Right lobe of liver (tissue), 6 donors: Measurements from ENCODE around the gene HLA-DMB. TPM values are rescaled to one million over a fixed set of nuclear protein-coding genes. Genes with fewer than 3 reads are reported as not detected.
A peak's percentile ranks its signal among the peaks of the same experiment; 100 is the strongest.

Source experiments
- ATAC-seq, 4 donors: fragments of 200-7000 bp; cut with Tn5 transposase; one replicate each; pipeline ENCODE4 v1.9.1; 2020; ENCODE audit warnings: mild to moderate bottlenecking in 4 of 4, moderate library complexity in 4 of 4
- DNase-seq, 3 donors: peaks; one replicate each; pipeline ENCODE4 v3.0.0-alpha.2; 2020
- H3K27ac ChIP-seq, 3 donors: fragments of 200-600 bp; one replicate each; pipeline ENCODE4 v1.8.0; 2022
- H3K27me3 ChIP-seq, 2 donors: fragments of 200-600 bp; one replicate each; pipeline ENCODE4 v1.8.0; 2022
- H3K36me3 ChIP-seq, 4 donors: fragments of 200-600 bp; sonication (generic) in 1 of 4; one replicate each; pipeline versions ENCODE4 v1.5.1 to v1.8.0; 2017 to 2022; ENCODE audit warnings: control low read depth in 1 of 4
- H3K4me1 ChIP-seq, 4 donors: fragments of 200-600 bp; sonication (generic) in 1 of 4; one replicate each; pipeline versions ENCODE4 v1.5.1 to v1.8.0; 2017 to 2022; ENCODE audit warnings: control low read depth in 1 of 4
- H3K4me3 ChIP-seq, 3 donors: fragments of 200-600 bp; one replicate each; pipeline ENCODE4 v1.8.0; 2022
- H3K9me3 ChIP-seq, 4 donors: fragments of 200-600 bp; sonication (generic) in 1 of 4; one replicate each; pipeline versions ENCODE4 v1.5.1 to v1.8.0; 2017 to 2022; ENCODE audit warnings: control low read depth in 1 of 4
- CTCF ChIP-seq, 4 donors: fragments of 200-600 bp in 3 of 4; fragments of 450-650 bp in 1 of 4; IDR thresholded peaks; one replicate each; pipeline versions ENCODE4 v1.5.1 to v1.8.0; 2016 to 2022; ENCODE audit warnings: antibody characterized with exemption in 4 of 4, mild to moderate bottlenecking in 2 of 4
- POLR2A ChIP-seq: fragments of 450-650 bp; IDR thresholded peaks from one replicate; pipeline ENCODE4 v1.6.1; 2017; ENCODE audit warnings: antibody characterized with exemption, mild to moderate bottlenecking
- WGBS: methylation state at CpG from one replicate; pipeline ENCODE4 v1.1.6; 2018; ENCODE audit warnings: low coverage, low lambda C conversion rate; ENCODE audit not compliant: insufficient coverage; ENCODE audit errors: missing lambda C conversion rate; 5-methylcytosine and 5-hydroxymethylcytosine counted together
- intact Hi-C, 2 donors: fragments of 100-400 bp; cut with DNase I; formaldehyde crosslinking; loops; one replicate each; pipeline versions ENCODE4 v1.11.2 to v1.14.1; 2022
- total RNA-seq, 6 experiments: library from RNA; depleted of rRNA in 2 of 6; stranded (reverse); fragments of >200 nt in 2 of 6; fragmentation: NEBNext Ultra II Directional in 3 of 6; extraction: Animal tissue kit (Norgen Biotek cat#: 25700) in 3 of 6; gene quantifications; one replicate each; pipeline versions ENCODE4 v1.1.0 to v1.2.4, GENCODE V29; 2016 to 2023
- donor health status: DM: no; HTN: yes; CAD: no.
- donor health status: DM: no; HTN: no; CAD: no.
- donor health status: DM: no; HTN: no; CAD: no.
- donor health status: DM: no; HTN: yes; CAD: no.
- donor health status: DM: no; HTN: yes; CAD: no.

HLA-DMB gene
- total RNA-seq, 6 experiments from 2014 or later = 1.8 to 22.0 (median 6.5) TPM

GRCh38 chr6:32941214-32941768 lies 463 bp upstream of the HLA-DMB start:
- WGBS = 15% methylated on average over 5 of the region's 7 CpGs
- Histone ChIP-seq H3K9me3 (no peaks in the 10 kb centered on the region), H3K27me3 (no peaks in the 10 kb centered on the region), H3K36me3 (no peaks in the 10 kb centered on the region), H3K27ac (peak overlapping the region; percentile 46 to 48 (median 46)), H3K4me3 (no peak overlapping the region), H3K4me1 (peaks cover 0 to 10% (median 0%) of the 10 kb centered on the region in 4 donors)
- ATAC-seq (peak; percentile 6 to 28 (median 16)), DNase-seq (no peak)
- TF ChIP-seq CTCF (IDR thresholded peaks at IDR 0.05) (no peak), POLR2A (no peak)
- intact Hi-C loops = no loop called here

- WGBS = 62% methylated on average over 5 of the region's 7 CpGs
- TF ChIP-seq POLR2A = no peak
- no peak for TF ChIP-seq CTCF (IDR thresholded peaks at IDR 0.05)
- intact Hi-C loops = loop anchor here in 1 of 2 donors (10.0 kb wide), 1 partner anchor 54 kb away; no protein-coding TSS in a partner anchor
- ATAC-seq = no peak
- DNase-seq = no peak
- H3K4me3 ChIP-seq = no peak overlapping the region
- H3K27me3 ChIP-seq = no peaks in the 10 kb centered on the region
- H3K9me3 ChIP-seq = no peaks in the 10 kb centered on the region
- peaks cover 0 to 10% (median 0%) of the 10 kb centered on the region in 4 donors for H3K4me1 ChIP-seq
- no peaks in the 10 kb centered on the region for H3K36me3 ChIP-seq
- H3K27ac ChIP-seq = no peak overlapping the region
Observed at GRCh38 chr6:32938494-32938893, 2.3 kb downstream of the HLA-DMB start.

- TF ChIP-seq POLR2A = no peak
- TF ChIP-seq CTCF (IDR thresholded peaks at IDR 0.05) = no peak
- H3K9me3 ChIP-seq = no peaks in the 10 kb centered on the region
- DNase-seq = no peak
- 74% methylated on average over 3 of the region's 8 CpGs for WGBS
- H3K36me3 ChIP-seq = no peaks in the 10 kb centered on the region
- no peak overlapping the region for H3K4me3 ChIP-seq
- no peak overlapping the region for H3K27ac ChIP-seq
- H3K27me3 ChIP-seq = no peaks in the 10 kb centered on the region
- H3K4me1 ChIP-seq = peaks cover 0 to 9% (median 0%) of the 10 kb centered on the region in 4 donors
- peak in 3 of 4 donors; percentile 29 to 42 (median 34) for ATAC-seq
- intact Hi-C loops = loop anchor here in 1 of 2 donors (10.0 kb wide), 1 partner anchor 52 kb away; no protein-coding TSS in a partner anchor
Observed at GRCh38 chr6:32937230-32937633, 3.6 kb downstream of the HLA-DMB start.

GRCh38 chr6:32936239-32937152 lies 4.3 kb downstream of the HLA-DMB start:
- ATAC-seq = peak in 2 of 4 donors; percentile 6 to 14

More at GRCh38 chr6:32936239-32937152, 4.3 kb downstream of the HLA-DMB start:
- peaks cover 0 to 5% (median 0%) of the 10 kb centered on the region in 4 donors for H3K4me1 ChIP-seq
- intact Hi-C loops = loop anchor here in 1 of 2 donors (10.0 kb wide), 1 partner anchor 52 kb away; no protein-coding TSS in a partner anchor
- TF ChIP-seq POLR2A (no peak), CTCF (IDR thresholded peaks at IDR 0.05) (no peak)
- DNase-seq = no peak
- H3K36me3 ChIP-seq = no peaks in the 10 kb centered on the region
- no peak overlapping the region for H3K27ac ChIP-seq
- H3K4me3 ChIP-seq = no peak overlapping the region
- H3K27me3 ChIP-seq = no peaks in the 10 kb centered on the region
- 66% methylated on average over 12 of the region's 12 CpGs for WGBS
- no peaks in the 10 kb centered on the region for H3K9me3 ChIP-seq
